HepG2 (cell line): ENCODE results near the gene RBX1. TPM values are rescaled to one million over a fixed set of nuclear protein-coding genes. Genes with fewer than 3 reads are reported as not detected.

Experiments used
- ATAC-seq: fragments of 200-7000 bp; cut with Tn5 transposase; 3 replicates; pipeline ENCODE4 v1.9.1; 2020; ENCODE audit warnings: mild to moderate bottlenecking, moderate library complexity
- BruUV-seq: library from RNA; stranded (reverse); fragments of 400-500 nt; replicated peaks from 2 replicates; lab custom pipeline; 2021; lab: Mats Ljungman, UMichigan
- CTCF ChIA-PET: fragments of 300-600 bp; formaldehyde crosslinking; extraction: SDS; loops from one replicate; lab custom pipeline; 2021; ENCODE audit warnings: low total read pairs, inconsistent platforms, low intra/inter-chr PET ratio; lab: Yijun Ruan, JAX
- POLR2A ChIA-PET: fragments of 350-600 bp; sonication (Branson Sonifier 250); formaldehyde crosslinking; loops from one replicate; lab custom pipeline; 2020; ENCODE audit warnings: antibody characterized with exemption, inconsistent platforms; lab: Yijun Ruan, JAX
- DNase-seq: peaks from one replicate; pipeline ENCODE4 v3.0.0-alpha.2; 2015; ENCODE audit warnings: low spot score
- FAIRE-seq: peaks from 3 replicates; lab custom pipeline; 2011; peaks lifted over from hg19 to GRCh38; lab: Jason Lieb, UNC
- H2AFZ ChIP-seq: one replicate; pipeline ENCODE4 v1.6.1; 2011; ENCODE audit warnings: low read length, inconsistent platforms
- H3K27ac ChIP-seq: fragments of 300-600 bp; 3 replicates; pipeline ENCODE4 v1.8.0; 2011; ENCODE audit warnings: mixed run types, mild to moderate bottlenecking, mixed read lengths, low read length, inconsistent platforms; ENCODE audit not compliant: insufficient read depth; ENCODE audit errors: extremely low read length
- H3K27me3 ChIP-seq, 2 experiments: fragments of 200-600 bp in 1 of 2; 2 replicates in 1 of 2; 3 replicates in 1 of 2; pipeline versions ENCODE4 v1.6.0 to v1.8.0; 2011; ENCODE audit warnings: low read length in 2 of 2, mild to moderate bottlenecking in 2 of 2, moderate library complexity in 2 of 2, inconsistent platforms in 1 of 2; ENCODE audit not compliant: insufficient read depth in 2 of 2, control insufficient read depth in 1 of 2
- H3K36me3 ChIP-seq, 2 experiments: fragments of 200-600 bp in 1 of 2; replicated peaks in 1 of 2; 2 replicates in 1 of 2; 3 replicates in 1 of 2; pipeline versions ENCODE4 v1.5.1 to v1.8.0; 2011; ENCODE audit warnings: low read length in 2 of 2, inconsistent platforms in 1 of 2; ENCODE audit not compliant: insufficient read depth in 2 of 2, control insufficient read depth in 1 of 2
- H3K4me1 ChIP-seq: 2 replicates; pipeline ENCODE4 v1.5.1; 2012; ENCODE audit warnings: low read length, inconsistent platforms; ENCODE audit not compliant: insufficient read depth
- H3K4me2 ChIP-seq: 2 replicates; pipeline ENCODE4 v1.6.0; 2011; ENCODE audit warnings: low read depth, low read length, inconsistent platforms
- H3K4me3 ChIP-seq, 3 experiments: fragments of 200-600 bp in 1 of 3; sonication (generic), shearing (Covaris generic) in 1 of 3; replicated peaks in 1 of 3; 2 replicates each; pipeline ENCODE4 v1.5.1; 2011 to 2016; ENCODE audit warnings: low read length in 3 of 3, inconsistent platforms in 2 of 3, low read depth in 2 of 3, mild to moderate bottlenecking in 2 of 3, control low read depth in 1 of 3, mixed read lengths in 1 of 3; ENCODE audit not compliant: insufficient read depth in 1 of 3
- H3K79me2 ChIP-seq: one replicate; pipeline ENCODE4 v1.6.1; 2011; ENCODE audit warnings: low read length, inconsistent platforms; ENCODE audit not compliant: insufficient read depth
- H3K9ac ChIP-seq: 2 replicates; pipeline ENCODE4 v1.6.0; 2011; ENCODE audit warnings: mild to moderate bottlenecking, low read depth, low read length, inconsistent platforms; ENCODE audit not compliant: insufficient read depth
- H3K9me3 ChIP-seq: 2 replicates; pipeline ENCODE4 v1.5.1; 2012; ENCODE audit warnings: mild to moderate bottlenecking, low read length
- H4K20me1 ChIP-seq: 2 replicates; pipeline ENCODE4 v1.6.0; 2011; ENCODE audit warnings: inconsistent platforms, mild to moderate bottlenecking, low read length, moderate library complexity; ENCODE audit not compliant: insufficient read depth
- CREB1 ChIP-seq, 2 experiments: fragments of 450-650 bp in 1 of 2; IDR thresholded peaks; 2 replicates each; pipeline ENCODE4 v1.6.1; 2016 to 2017; ENCODE audit warnings: control low read depth in 1 of 2, mild to moderate bottlenecking in 1 of 2, missing compliant biosample characterization in 1 of 2, missing genetic modification characterization in 1 of 2
- ERF ChIP-seq: IDR thresholded peaks from 2 replicates; pipeline ENCODE4 v1.6.1; 2018; ENCODE audit warnings: missing biosample characterization, missing genetic modification reagents
- FOSL1 ChIP-seq: sonication (generic); formaldehyde crosslinking; IDR thresholded peaks from 2 replicates; pipeline ENCODE4 v1.9.0; 2021; ENCODE audit warnings: missing genetic modification reagents, borderline replicate concordance
- JARID2 ChIP-seq: sonication (generic); formaldehyde crosslinking; IDR thresholded peaks from 2 replicates; pipeline ENCODE4 v1.8.1; 2023; ENCODE audit warnings: missing genetic modification reagents, inconsistent platforms; ENCODE audit not compliant: insufficient replicate concordance
- JUN ChIP-seq: sonication (generic); formaldehyde crosslinking; IDR thresholded peaks from 2 replicates; pipeline ENCODE4 v1.4.0; 2020; ENCODE audit warnings: mild to moderate bottlenecking, missing genetic modification reagents
- POGK ChIP-seq: sonication (generic); formaldehyde crosslinking; conservative IDR thresholded peaks from 2 replicates; pipeline ENCODE4 v1.8.0; 2022; ENCODE audit warnings: mild to moderate bottlenecking, moderate library complexity, missing genetic modification reagents
- RFXANK ChIP-seq: IDR thresholded peaks from 2 replicates; pipeline ENCODE4 v1.6.1; 2016
- SKIL ChIP-seq: sonication (generic); formaldehyde crosslinking; IDR thresholded peaks from 2 replicates; pipeline ENCODE4 v1.8.0; 2022; ENCODE audit warnings: missing genetic modification reagents, mild to moderate bottlenecking, moderate library complexity, borderline replicate concordance
- SP4 ChIP-seq: sonication (generic); formaldehyde crosslinking; IDR thresholded peaks from 2 replicates; pipeline ENCODE4 v1.8.1; 2023; ENCODE audit warnings: mild to moderate bottlenecking, missing genetic modification reagents
- ZNF337 ChIP-seq: sonication (generic); formaldehyde crosslinking; IDR thresholded peaks from 2 replicates; pipeline ENCODE4 v1.5.1; 2020; ENCODE audit warnings: missing genetic modification reagents, low read depth, mild to moderate bottlenecking, borderline replicate concordance
- ZNF552 ChIP-seq: sonication (generic); formaldehyde crosslinking; IDR thresholded peaks from 2 replicates; pipeline ENCODE4 v1.9.0; 2022; ENCODE audit warnings: missing genetic modification reagents, mild to moderate bottlenecking, borderline replicate concordance
- ZSCAN29 ChIP-seq: sonication (generic); formaldehyde crosslinking; conservative IDR thresholded peaks from 2 replicates; pipeline ENCODE4 v1.4.0; 2020; ENCODE audit warnings: mild to moderate bottlenecking, missing genetic modification reagents
- WGBS: methylation state at CpG from one replicate; pipeline ENCODE4 v1.1.6; 2017; ENCODE audit warnings: low lambda C conversion rate; 5-methylcytosine and 5-hydroxymethylcytosine counted together
- in situ Hi-C: cut with HindIII; loops from 2 replicates; pipeline ENCODE4 v1.10.0; 2017; ENCODE audit warnings: low pct_unique_long_range_greater_than_20kb; ENCODE audit not compliant: extremely low pct_ligation_motif_present
- intact Hi-C: fragments of 100-400 bp; cut with micrococcal nuclease; formaldehyde crosslinking; loops from one replicate; pipeline ENCODE4 v1.10.0; 2022; ENCODE audit not compliant: unreplicated experiment
- polyA plus RNA-seq, 8 experiments: library from polyadenylated mRNA; depleted of rRNA in 3 of 8; stranded (reverse) in 7 of 8; unstranded in 1 of 8; fragments of >200 nt; fragmentation: Illumina TruSeq in 4 of 8; extraction: Trizol in 4 of 8; gene quantifications; 2 replicates each; pipeline versions ENCODE4 v1.2.1 to v1.2.3, GENCODE V29; 2011 to 2016; ENCODE audit warnings: low read depth in 4 of 8, missing spikeins in 1 of 8, mixed read lengths in 1 of 8; ENCODE audit not compliant: insufficient read depth in 1 of 8
- total RNA-seq, 5 experiments: library from RNA; depleted of rRNA; stranded (reverse); fragments of >200 nt; fragmentation: Illumina TruSeq; extraction: Trizol; gene quantifications; 2 replicates each; pipeline ENCODE4 v1.2.3, GENCODE V29; 2016; ENCODE audit warnings: low read depth in 1 of 5
- TF ChIP-seq, protein P1 (sequence below): sonication (generic); formaldehyde crosslinking; IDR thresholded peaks from 2 replicates; pipeline ENCODE4 v1.4.0; 2020; ENCODE audit warnings: mild to moderate bottlenecking, low read depth, missing genetic modification reagents
- TF ChIP-seq, protein P2 (sequence below): sonication (generic); formaldehyde crosslinking; IDR thresholded peaks from 2 replicates; pipeline ENCODE4 v1.8.0; 2022; ENCODE audit warnings: mild to moderate bottlenecking, missing genetic modification reagents, borderline replicate concordance
- TF ChIP-seq, protein P3 (sequence below): fragments of 450-650 bp; IDR thresholded peaks from 2 replicates; pipeline ENCODE4 v1.6.1; 2016

The RBX1 gene
- total and polyA plus RNA-seq, 2 of the 13 experiments (the other 11 are each of a cell fraction or from before 2014, with no cell fraction given): 84.9 to 90.2 TPM

- Histone ChIP-seq H3K27ac (no peak overlapping the region), H2AFZ (no peak overlapping the region), H3K79me2 (no peaks in the 10 kb centered on the region), H3K4me2 (no peak overlapping the region), H3K9me3 (no peaks in the 10 kb centered on the region), H3K36me3 (no peaks in the 10 kb centered on the region; a peak in 2 of 5 replicates), H4K20me1 (no peaks in the 10 kb centered on the region), H3K27me3 (no peaks in the 10 kb centered on the region), H3K4me1 (no peaks in the 10 kb centered on the region), H3K4me3 (no peak overlapping the region), H3K9ac (no peak overlapping the region)
- no TSS peak for BruUV-seq
- ChIA-PET CTCF (no interaction called here), POLR2A (no interaction called here)
- no peak for ATAC-seq
- TF ChIP-seq, protein P1, sequence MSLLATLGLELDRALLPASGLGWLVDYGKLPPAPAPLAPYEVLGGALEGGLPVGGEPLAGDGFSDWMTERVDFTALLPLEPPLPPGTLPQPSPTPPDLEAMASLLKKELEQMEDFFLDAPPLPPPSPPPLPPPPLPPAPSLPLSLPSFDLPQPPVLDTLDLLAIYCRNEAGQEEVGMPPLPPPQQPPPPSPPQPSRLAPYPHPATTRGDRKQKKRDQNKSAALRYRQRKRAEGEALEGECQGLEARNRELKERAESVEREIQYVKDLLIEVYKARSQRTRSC: no peak
- TF ChIP-seq CREB1 (IDR thresholded peaks at IDR 0.05) (no peak), CREB1 (CRISPR knock-in tag; IDR thresholded peaks at IDR 0.05) (no peak), JUN (CRISPR knock-in tag) (no peak), ZNF337 (CRISPR knock-in tag) (no peak), SP4 (CRISPR knock-in tag) (no peak), POGK (CRISPR knock-in tag) (no peak), RFXANK (CRISPR knock-in tag) (no peak), ZSCAN29 (CRISPR knock-in tag) (no peak), ZNF552 (no peak), JARID2 (no peak), SKIL (CRISPR knock-in tag) (no peak), FOSL1 (CRISPR knock-in tag) (no peak), ERF (no peak)
- TF ChIP-seq, protein P2, sequence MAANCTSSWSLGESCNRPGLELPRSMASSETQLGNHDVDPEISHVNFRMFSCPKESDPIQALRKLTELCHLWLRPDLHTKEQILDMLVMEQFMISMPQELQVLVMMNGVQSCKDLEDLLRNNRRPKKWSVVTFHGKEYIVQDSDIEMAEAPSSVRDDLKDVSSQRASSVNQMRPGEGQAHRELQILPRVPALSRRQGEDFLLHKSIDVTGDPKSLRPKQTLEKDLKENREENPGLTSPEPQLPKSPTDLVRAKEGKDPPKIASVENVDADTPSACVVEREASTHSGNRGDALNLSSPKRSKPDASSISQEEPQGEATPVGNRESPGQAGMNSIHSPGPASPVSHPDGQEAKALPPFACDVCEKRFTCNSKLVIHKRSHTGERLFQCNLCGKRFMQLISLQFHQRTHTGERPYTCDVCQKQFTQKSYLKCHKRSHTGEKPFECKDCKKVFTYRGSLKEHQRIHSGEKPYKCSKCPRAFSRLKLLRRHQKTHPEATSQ: no peak
- TF ChIP-seq, protein P3, sequence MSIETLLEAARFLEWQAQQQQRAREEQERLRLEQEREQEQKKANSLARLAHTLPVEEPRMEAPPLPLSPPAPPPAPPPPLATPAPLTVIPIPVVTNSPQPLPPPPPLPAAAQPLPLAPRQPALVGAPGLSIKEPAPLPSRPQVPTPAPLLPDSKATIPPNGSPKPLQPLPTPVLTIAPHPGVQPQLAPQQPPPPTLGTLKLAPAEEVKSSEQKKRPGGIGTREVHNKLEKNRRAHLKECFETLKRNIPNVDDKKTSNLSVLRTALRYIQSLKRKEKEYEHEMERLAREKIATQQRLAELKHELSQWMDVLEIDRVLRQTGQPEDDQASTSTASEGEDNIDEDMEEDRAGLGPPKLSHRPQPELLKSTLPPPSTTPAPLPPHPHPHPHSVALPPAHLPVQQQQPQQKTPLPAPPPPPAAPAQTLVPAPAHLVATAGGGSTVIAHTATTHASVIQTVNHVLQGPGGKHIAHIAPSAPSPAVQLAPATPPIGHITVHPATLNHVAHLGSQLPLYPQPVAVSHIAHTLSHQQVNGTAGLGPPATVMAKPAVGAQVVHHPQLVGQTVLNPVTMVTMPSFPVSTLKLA: no peak
- in situ Hi-C loops (no loop called here), intact Hi-C loops (no loop called here)
- FAIRE-seq: no peak
- 75% methylated on average over 1 of the region's 1 CpG for WGBS
- DNase-seq: no peak
Measured at GRCh38 chr22:40904101-40904500, 47.1 kb upstream of the RBX1 start.
